Left kidney (tissue), 2 donors: ENCODE measurements around the gene TEX26. TPM values are rescaled to one million over a fixed set of nuclear protein-coding genes. Genes with fewer than 3 reads are reported as not detected.

Experiments used
- DNase-seq: peaks from one replicate; pipeline ENCODE4 v3.0.0-alpha.2; 2013
- polyA plus RNA-seq: library from polyadenylated mRNA; unstranded; fragments of 120-200 nt; gene quantifications from one replicate; pipeline ENCODE4 v1.2.1, GENCODE V29; 2013; ENCODE audit not compliant: insufficient read length

Gene TEX26
- polyA plus RNA-seq, 1 donor = 1.7 TPM

DNA sequence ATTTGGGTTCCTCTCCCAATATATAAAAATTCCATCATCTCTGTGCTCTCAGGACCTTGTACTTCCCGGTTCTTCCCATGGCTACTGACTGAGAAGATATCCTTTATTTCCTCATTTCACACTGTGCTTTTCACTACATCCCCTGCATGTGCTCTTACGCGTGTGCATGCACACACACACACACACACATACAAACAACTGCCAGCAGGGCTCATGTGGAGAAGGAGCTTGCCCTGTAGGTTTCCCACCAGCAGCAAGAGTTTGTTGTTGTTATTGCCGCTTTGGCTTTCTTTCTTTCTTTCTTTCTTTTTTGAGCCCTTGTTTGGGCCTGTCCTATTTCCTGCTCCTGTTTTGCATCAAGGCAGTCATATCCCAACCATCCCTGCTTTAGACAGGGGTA is 43.6 kb downstream of the TEX26 start:
- DNase-seq = no peak

DNA sequence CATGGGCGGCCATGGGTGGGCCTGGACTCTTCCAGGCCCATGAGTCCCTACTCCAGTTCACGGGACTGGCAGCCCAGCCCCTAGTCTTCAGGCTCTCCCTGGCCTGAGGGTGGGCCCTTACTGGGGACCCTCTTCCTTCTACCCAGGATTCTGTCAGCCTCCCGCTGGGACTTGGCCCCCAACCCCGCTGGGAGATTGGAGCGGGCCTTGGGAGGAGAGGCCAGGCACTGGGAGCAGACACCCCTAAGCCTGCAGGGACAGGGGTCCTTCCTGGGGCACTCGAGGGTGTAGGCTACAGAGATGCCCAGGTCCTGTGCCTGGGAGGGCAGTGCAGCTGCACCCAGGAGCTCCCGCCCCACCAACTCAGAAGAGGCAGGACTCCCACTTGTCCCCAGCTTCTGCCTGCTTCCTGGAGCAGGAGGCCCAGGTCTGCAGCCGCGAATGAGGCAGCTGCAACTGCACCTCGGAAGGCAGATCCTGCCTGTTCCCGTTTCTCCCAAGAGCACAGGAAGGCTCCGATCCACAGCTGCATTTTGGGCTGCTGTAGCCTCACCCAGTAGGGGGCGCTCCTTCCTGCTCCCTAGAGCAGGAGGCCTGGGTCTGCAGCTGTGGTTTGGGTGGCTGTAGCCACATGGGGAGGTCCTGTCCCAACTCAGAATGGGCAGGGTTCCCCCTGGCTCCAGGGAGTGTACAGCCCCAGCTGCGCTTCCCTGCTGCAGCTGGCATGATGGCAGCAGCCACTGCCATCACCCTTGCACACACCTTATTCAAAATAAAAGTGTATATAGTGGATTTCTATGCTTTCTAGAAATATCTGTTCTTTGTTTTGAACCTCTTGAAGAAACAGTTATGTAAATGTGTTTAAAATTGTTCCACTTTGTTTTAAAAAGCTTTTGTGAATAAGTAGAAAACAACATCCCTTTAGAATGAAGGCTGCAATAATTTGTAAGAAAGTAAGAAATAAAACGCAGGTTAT is 46.8 kb downstream of the TEX26 start:
- DNase-seq = no peak

DNA sequence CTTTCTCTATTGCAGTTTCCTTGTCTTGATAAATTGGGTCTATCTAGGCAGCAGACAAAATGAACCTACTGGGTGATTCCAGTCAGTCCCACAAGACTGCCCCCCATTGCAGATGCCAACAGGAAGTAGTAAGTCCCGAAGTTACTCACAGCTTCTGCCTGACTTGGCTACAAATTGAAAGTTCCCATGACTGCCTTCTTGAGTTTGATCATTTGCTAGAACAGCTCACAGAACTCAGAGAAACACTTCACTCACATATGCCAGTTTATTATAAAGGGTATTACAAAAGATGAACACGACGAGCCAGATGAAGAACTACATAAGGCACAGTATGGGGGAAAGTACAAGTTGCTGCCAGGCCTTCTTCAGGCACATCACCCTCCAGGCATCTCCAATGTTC is 50.0 kb downstream of the TEX26 start:
- DNase-seq = no peak

DNA sequence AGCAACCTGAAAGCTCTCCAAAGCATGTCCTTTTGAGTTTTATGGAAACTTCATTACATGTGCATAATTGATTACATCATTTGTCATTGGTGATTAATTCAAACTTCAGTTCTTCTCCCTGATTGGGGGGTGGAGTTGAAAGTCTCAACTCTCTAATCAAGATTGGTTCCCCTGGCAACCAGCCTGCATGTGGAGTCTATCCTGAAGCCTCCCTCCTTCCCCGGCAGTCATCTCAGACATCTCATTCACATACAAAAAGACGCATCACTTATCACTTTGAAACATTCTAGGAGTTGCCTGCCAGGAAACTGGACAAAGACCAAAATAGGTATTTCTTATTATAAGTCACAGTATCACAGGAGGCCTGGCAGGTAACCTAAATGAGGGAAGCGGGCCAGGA is 50.5 kb downstream of the TEX26 start:
- DNase-seq = no peak

DNA sequence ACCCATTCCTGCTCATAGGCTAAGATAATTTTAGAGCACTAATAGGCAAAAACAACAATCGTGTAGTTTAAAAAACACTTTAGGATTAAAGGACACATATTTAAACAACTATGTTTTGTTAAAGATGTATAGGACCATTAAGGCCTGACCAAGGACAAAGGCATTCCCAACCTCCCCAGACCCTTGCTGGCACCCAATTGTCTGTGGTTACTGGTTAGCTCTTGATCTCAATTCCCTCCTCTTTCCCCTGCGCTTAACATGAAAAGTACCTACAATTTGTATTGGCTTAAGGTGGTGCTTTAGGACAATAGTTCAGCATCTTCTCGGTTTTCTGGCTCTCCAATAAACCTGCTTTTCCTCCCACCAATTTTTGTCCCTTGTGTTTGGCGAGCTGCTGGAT is 51.0 kb downstream of the TEX26 start:
- DNase-seq = no peak

DNA sequence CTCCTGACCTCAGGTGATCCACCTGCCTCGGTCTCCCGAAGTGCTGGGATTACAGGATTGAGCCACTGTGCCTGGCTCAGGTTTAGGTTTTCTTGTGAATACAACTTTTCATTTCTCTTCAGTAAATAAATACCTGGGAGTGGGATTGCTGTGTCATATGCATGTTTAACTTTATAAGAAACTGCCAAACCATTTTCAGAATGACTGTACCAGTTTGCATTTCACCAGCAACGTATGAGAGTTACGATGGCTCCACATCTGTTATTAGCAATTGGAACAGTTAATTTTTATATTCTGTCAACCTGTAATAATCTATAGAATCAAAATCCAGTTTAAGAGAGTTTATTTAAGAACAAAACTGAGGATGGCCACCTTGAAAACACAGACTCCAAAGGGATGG is 52.2 kb downstream of the TEX26 start:
- DNase-seq = no peak

DNA sequence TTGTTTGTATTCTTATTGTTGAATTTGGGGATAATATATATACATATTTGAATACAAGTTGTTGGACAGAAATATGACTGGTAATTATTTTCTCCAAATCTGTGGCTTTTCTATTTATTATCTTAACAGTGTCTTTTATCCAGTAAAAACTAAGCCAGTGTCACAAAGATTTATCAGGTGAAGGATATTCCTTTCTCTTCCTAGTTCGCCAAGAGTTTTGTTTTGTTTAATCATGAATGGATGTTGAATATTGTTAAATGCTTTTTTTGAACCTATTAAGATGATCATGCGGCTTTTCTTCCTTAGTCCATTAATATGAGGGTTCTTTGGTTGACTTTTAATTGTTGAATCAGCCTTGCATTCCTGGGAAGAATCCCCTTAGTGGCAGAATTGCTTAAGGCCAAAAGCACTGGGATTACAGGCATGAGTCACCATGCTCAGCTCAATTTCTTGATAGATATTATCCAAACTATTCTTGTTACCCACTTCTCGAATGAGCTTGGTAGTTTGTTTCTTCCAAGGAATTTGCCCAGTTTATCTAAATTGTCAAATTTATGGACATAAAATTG is 53.3 kb downstream of the TEX26 start:
- DNase-seq = no peak

DNA sequence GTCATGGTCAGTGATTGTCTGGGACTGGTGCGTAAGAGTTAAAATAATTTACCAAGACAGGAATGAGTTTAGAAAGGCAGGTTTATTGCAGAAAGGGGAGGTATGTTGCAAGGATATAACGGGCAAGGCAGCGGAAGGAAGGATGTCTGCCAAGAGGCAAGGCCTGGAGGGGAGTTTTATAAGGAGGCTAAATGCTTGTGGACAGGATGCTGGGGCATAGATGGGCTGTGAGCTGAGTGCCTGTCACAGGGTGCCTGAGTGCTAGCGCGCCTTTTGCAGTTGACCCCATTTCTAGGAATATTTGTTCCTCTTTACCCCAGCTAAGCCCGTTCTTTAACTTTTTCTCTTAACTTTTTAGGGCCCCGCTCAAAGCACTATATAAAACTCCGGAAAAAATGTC is 58.7 kb downstream of the TEX26 start:
- DNase-seq = no peak

DNA sequence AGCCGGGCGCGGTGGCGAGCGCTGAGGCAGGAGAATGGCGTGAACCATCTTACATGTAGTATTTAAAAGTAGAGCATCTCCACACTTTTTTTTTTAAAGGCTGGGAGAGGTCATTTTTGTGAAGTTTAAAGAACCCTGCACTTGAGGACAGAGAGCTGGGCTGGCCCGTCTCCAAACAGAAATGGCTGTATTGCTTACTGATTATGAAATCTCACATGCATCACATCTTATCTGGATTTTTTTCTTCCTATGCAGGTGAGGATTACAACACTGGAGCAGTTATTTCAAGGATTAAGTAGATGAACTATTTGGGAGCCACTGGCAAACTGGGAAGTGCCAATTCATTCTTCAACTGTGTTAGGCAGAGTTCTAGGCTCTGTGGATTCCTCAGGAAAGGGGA is 59.5 kb downstream of the TEX26 start:
- no peak for DNase-seq

DNA sequence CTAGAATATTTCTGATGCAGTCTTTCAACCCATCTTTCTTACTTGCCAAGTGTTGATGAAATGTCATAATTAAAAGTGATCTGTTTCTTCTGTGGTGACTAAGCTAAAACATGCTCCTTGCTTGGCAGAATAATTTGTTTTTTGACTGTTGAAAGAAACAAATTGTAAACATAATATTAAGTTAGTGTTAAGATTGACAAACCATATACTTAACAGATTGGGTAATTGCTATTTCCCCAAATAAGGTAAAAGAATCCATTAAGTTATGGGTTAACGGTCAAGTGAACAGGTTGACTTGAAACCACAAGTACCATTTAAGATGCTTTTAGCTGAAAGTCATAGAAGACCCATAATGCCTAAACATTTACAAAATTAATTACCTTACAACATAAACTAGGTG is 62.9 kb downstream of the TEX26 start:
- no peak for DNase-seq

DNA sequence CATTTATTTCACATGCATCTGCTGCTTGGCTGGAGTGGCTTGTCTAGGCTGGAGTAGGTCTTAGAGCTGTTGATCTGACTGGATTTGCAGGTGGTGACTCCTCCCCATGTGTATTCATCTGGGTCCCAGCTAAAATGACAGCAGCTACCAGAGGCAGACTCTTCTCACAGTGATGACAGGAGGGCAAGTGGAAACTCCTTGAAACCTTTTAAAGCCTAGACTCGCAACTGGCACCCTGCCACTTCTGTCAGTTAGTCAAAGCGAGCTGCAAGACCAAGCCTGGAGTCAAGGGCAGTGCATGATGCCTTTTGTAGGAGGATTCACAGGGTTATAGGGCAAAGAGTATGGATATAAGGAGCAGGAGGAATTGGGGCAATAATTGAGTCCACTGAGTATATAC is 65.2 kb downstream of the TEX26 start:
- DNase-seq = no peak

DNA sequence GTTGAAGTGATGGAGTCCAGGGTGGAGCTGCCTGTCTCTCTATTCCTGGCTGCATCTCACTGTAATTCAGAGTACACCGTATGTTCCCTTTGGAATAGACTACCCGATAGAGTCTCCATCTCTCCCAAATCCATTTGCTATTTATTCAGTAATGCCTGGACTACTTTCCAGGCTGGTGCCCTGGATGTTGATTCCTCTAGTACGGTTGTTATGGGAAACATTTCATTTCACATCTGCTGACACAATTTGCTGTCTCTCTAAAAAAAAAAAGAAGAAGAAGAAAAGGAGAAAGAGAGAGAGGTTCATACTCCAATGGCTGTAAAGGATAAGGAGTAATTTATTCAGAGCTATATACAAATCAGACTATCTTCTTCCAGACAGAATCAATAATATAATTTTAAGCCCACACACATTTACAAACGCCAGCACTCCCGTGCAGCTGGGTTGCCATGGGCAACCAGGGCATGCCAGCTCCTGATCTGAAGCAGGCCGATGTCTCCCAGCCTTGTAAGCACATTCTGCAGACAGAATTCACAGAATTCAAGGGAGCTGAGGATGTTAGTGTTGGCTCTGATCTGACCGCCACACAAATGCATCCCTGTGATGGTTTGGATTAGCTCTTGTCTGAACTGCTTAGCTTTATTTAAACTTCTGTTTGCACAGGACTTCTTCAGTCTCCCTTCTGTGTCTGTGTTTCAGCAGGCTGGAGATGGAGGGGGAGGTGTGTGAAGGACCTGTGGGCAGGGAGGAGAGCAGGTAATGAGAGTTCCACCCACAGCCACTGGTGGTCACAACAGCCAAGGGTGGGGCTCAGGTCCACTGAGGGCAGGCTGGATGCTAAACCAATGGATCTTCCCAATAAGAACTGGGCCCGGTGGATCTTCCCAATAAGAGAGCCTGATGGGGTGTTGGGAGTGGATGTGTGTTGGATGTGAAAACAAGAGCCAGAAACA is 66.0 kb downstream of the TEX26 start:
- DNase-seq = no peak

DNA sequence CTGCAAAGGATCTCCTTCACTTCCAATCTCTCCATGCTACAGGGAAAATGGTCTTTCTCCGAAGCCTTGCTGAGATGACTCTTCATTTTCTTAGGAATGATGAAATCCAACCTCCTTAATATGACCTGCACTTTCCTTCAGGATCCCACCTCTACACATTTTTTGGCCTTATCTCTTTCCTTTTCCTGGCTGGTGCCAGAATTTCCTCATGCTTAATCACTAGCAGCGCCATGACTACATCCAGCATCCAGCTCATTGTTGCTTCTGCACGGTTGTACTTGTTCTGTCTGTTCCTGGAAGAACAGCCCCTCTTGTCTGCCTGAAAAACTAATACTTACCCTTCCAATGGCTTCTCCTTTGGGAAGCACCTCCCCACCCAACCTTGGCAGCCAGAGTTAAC is 68.4 kb downstream of the TEX26 start:
- no peak for DNase-seq

DNA sequence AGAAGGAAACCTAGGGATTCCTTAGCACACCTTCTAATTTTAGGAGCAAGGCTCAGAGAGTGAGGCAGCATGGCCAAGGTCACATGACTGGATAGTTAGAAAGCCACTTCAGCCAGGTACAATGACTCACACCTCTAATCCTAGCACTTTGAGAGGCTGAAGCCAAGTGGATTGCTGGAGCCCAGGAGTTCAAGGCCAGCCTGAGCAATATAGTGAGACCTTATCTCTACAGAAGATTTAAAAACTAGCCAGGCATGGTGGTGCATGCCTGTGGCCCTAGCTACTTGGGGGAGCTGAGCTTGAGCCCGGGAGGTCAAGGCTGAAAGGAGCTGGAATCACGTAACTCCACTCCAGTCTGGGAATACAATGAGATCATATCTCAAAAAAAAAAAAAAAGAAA is 69.2 kb downstream of the TEX26 start:
- DNase-seq = no peak

DNA sequence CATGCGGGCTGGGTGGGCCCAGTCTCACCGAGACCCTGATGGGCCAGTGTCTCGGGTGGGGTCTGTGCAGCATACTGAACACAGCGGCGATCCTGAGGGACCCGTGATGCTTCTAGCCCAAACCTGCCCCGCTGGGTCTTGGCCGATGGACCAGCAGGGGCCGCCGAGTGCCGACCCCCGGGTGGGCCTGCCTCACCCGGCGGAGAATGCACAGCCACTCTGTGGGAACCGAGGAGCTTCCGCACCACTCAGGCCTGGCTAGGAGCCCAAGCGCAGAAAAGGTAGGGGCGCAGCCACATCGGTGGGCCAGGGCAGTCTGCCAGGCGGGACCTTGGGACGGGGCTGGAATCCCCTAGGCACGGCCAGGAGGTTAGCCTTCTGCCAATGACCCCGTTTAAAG is 72.6 kb downstream of the TEX26 start:
- DNase-seq = no peak

DNA sequence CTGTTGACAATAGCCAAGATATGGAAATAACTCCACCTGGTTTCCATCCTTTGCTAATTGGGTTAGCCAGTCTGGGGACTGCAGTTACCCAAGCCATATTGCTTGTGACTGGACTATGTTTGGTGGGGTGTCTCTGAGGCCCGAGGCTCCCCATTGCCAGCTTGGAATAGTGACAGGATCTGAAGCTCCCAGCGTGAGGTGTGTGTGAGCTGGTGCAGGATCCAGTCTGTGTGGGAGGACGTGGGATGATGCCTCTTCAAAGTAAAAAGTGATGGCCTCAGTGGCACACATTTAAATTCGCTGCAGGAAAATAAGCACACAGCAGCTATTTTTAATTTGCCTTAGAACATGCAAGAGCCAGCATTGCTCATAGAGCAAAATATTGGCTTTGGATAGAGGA is 75.0 kb downstream of the TEX26 start:
- DNase-seq = no peak

DNA sequence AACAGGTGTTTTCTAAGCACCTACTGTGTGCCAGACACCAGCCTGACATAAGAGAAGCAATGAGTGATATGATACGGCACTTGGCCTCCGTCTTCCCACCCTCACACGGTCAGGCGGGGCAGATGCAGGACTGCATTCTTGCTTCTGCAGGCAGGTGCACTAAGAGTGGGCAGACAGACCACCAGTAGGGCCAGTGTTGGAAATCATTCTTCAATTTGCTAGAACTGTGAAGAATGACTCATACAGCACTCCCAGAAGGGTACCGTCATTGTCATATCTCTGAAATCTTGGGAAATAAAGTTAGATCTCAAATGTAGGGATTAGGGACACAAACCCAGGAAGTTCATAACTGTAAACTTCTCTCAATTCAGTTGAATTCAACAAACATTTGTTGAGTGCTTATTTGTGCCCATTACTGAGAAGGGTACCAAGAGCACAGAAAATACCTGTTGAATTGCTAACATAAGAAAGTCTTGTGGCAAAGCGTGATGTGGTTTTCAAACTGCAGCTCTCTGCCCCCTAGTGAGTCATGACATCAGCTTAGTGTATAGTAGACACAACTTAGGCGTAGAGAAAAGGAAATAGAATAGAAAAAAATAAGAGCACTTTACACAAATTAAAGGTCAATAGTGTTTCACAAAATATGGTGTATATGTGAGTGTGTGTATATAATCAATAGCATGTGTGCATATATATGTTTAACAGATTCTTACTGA is 76.1 kb downstream of the TEX26 start:
- no peak for DNase-seq

DNA sequence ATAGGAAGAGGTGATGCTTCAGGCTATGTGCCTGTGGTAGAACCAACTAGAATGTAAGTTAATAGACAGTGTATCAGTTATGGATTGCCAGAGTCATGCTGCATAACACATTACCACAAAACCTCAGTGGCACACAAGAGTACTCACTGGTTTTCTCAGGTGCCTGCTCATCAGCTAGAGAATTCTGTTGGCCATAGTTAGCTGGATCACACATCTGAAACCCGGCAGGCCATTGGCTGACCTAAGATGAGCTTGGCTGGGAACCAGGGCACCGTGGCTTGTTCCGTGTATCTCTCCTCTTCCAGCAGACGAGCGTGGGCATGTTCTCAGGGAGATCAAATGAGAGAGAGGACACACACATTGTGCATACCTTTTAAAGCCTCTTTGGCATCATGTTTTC is 76.7 kb downstream of the TEX26 start:
- no peak for DNase-seq

DNA sequence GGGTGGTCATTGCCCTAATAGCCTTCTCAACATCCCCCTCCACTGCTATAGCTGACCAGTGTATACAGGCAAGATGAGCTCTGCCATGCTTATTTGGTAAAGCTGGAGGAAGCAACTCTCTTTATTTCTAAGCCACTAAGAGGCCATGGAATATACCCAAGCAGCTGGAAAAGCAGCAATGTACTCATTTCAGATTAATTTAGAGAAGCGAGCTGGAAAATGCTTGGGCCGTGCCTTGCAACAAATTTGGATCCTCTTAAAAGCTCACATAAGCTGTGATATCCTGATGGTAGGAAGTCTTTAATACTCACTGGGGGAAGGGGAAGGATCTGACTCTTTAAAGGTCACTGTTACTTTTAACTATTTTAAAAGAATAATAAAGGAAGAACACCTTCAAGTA is 77.8 kb downstream of the TEX26 start:
- DNase-seq = no peak

DNA sequence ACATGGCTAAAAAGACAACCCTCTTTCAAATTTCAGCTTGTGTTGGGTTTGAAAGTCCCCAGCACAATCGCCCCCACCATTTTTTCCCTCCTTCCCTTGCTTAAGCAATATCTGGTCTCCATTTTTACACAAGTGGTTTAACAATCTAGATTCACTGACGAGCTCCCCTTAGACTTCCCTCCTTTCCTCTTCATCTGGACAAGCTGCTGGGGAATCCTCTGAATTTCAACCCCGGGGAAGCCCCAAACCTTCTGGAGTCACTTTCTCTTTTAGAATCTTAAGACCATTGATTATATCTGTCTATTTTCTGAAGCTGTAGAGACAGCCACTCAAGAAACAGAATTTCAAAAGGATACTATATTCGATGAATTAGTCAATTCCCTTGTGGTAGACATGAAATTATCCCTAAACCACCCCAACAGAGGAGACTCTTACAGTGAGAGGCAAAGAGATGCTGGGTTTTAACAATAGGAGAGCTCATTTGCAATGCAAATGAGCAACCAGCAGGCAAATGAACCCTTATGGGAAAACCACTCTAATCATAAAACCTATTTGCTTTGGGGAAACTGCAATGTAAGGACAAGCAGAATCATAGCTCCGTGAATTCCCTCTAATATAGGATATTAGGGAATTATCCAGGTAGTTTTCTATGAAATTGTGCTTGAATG is 78.9 kb downstream of the TEX26 start:
- DNase-seq = no peak

DNA sequence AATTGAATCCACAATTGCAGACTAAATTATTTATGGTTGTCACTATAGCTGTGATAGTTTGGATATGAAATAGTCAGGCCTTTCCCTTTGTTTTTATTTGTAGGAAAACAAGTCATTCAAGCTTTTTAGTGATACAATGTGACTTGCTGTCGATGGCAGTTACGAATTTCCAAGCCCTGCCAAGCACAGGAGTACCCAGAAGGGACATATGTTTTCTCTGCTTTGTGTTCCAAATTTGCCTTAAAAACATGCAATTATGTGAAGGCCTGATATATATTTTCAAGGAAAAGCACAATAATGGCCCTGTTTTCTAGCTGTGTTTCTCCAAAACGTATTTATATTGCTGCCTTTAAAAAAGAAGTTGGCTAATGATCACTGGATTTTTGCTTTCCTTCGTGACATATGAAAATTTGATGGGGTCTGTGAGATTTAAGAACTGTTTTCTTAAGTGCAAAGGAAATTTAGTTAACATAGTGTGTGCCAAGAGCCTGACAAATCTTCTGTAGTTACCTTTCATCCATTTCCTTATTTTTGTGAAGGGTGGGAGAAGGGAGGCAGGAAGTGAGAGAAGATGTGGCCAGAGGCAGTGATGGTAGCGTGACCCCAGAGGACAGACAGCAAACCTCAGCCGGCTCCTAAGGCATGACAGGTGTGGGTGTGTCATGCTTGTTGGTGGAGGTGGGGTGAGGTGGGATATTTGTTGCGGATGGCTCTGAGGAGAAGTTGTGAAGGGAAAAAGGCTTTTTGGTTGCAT is 79.6 kb downstream of the TEX26 start:
- no peak for DNase-seq
